ENCODE data around the gene CDC42BPA. TPM values are rescaled to one million over a fixed set of nuclear protein-coding genes. Genes with fewer than 3 reads are reported as not detected.

Gene CDC42BPA
- total RNA-seq, 1 experiment from 2014 or later = 32.0 TPM

DNA sequence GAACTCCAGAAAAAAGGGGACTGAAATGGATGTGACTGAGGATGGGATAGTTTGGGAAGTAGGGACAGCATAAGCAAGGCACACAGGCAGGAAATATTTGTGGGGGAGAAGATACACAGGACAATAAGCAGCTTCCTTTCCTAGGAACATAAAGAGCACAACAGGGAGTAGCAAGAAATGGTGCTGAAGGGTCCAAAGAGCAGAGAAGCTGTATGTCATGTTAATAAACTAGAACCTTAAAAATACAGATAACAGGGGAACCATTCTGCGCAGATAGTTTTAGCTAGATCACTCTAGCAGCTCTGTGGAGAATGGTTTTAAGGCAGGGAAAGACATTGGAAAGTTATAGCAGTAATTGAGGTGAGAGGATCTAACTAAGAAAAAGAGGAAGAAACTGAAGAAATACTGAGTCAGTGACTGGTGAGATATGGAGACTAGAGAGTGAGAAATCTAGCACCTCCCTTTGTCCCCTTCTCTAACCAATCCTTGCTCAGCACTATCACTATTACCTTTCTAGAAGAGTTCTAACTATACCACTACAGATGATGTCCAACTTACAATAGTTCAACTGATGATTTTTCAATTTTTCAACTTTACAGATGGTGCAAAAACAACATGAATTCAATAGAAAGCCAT is 95.0 kb downstream of the CDC42BPA start:
- TF ChIP-seq EZH2phosphoT487 (IDR thresholded peaks at IDR 0.05; ENCODE audit: borderline replicate concordance, low read length) (no peak), CTCF (conservative IDR thresholded peaks at IDR 0.05; ENCODE audit: low read depth, low read length) (no peak), EZH2 (IDR thresholded peaks at IDR 0.05; ENCODE audit: low read length, unreplicated experiment) (no peak)
- Histone ChIP-seq H3F3A (ENCODE audit: low read length, unreplicated experiment) (peaks cover 14% of the 10 kb centered on the region), H3K36me3 (ENCODE audit: low read depth, low read length) (no peaks in the 10 kb centered on the region), H4K20me1 (ENCODE audit: low read length) (no peaks in the 10 kb centered on the region), H3K9me2 (replicated peaks; ENCODE audit: low read length) (no peaks in the 10 kb centered on the region), H3K27me3 (ENCODE audit: low read length) (no peaks in the 10 kb centered on the region), H3K4me1 (ENCODE audit: insufficient read depth, low read length) (peaks cover 21% of the 10 kb centered on the region), H3K9me3 (ENCODE audit: low read length) (no peaks in the 10 kb centered on the region), H3K4me2 (ENCODE audit: low read length) (no peak overlapping the region), H3K79me2 (ENCODE audit: low read length) (peaks cover 17% of the 10 kb centered on the region), H3K27ac (ENCODE audit: low read length) (no peak overlapping the region), H2AFZ (ENCODE audit: low read length) (no peak overlapping the region), H3K4me3 (ENCODE audit: low read length) (no peak overlapping the region), H3K9ac (ENCODE audit: low read length) (no peak overlapping the region)
- BruUV-seq (replicated peaks) = no TSS peak
- no peak for ATAC-seq
- POLR2A ChIA-PET (ENCODE audit: unreplicated experiment) = no interaction called here
- intact Hi-C loops (cut with micrococcal nuclease) = no loop called here
- no peak for DNase-seq
- CTCF ChIA-PET = no interaction called here

DNA sequence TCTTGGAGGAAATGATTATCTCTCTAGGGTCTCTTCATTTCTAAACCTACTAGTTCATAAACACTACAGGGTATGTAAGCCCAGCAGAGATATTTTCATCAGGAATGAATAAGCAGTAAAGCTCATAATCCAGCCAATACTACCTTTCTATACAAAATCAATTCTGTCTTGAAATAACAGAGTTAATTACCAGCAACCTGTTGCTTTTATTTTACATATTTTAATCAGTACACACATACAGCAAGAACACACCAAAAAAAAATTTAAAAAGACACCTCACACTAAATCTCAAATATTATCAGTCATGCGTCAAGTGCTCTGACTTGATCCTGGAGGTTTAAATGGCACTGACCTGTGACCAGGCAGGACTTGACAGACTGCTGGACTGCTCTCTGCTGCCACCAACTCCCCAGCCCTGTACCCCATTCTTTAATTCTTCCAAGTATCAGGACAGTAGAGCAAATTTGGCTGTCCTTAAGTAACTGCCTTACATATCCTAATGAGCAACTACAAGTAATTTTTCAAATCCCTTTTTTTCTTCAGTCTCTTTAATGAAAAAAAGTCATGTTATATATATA is 98.5 kb downstream of the CDC42BPA start:
- POLR2A ChIA-PET (ENCODE audit: unreplicated experiment) = no interaction called here
- DNase-seq = no peak
- Histone ChIP-seq H4K20me1 (ENCODE audit: low read length) (no peaks in the 10 kb centered on the region), H3K4me2 (ENCODE audit: low read length) (no peak overlapping the region), H3K9me3 (ENCODE audit: low read length) (no peaks in the 10 kb centered on the region), H3K27me3 (ENCODE audit: low read length) (no peaks in the 10 kb centered on the region), H2AFZ (ENCODE audit: low read length) (no peak overlapping the region), H3K4me3 (ENCODE audit: low read length) (no peak overlapping the region), H3K4me1 (ENCODE audit: insufficient read depth, low read length) (peaks cover 18% of the 10 kb centered on the region), H3K79me2 (ENCODE audit: low read length) (peaks cover 12% of the 10 kb centered on the region; the same call in 1 of the 2 replicates), H3K27ac (ENCODE audit: low read length) (no peak overlapping the region), H3F3A (ENCODE audit: low read length, unreplicated experiment) (no peaks in the 10 kb centered on the region), H3K36me3 (ENCODE audit: low read depth, low read length) (no peaks in the 10 kb centered on the region), H3K9ac (ENCODE audit: low read length) (no peak overlapping the region), H3K9me2 (replicated peaks; ENCODE audit: low read length) (no peaks in the 10 kb centered on the region)
- no TSS peak for BruUV-seq (replicated peaks)
- intact Hi-C loops (cut with micrococcal nuclease) = no loop called here
- CTCF ChIA-PET = no interaction called here
- ATAC-seq = no peak
- TF ChIP-seq CTCF (conservative IDR thresholded peaks at IDR 0.05; ENCODE audit: low read depth, low read length) (0 out of 2 replicates have a peak, but pooled peaks have one; percentile 26), EZH2phosphoT487 (IDR thresholded peaks at IDR 0.05; ENCODE audit: borderline replicate concordance, low read length) (no peak)

DNA sequence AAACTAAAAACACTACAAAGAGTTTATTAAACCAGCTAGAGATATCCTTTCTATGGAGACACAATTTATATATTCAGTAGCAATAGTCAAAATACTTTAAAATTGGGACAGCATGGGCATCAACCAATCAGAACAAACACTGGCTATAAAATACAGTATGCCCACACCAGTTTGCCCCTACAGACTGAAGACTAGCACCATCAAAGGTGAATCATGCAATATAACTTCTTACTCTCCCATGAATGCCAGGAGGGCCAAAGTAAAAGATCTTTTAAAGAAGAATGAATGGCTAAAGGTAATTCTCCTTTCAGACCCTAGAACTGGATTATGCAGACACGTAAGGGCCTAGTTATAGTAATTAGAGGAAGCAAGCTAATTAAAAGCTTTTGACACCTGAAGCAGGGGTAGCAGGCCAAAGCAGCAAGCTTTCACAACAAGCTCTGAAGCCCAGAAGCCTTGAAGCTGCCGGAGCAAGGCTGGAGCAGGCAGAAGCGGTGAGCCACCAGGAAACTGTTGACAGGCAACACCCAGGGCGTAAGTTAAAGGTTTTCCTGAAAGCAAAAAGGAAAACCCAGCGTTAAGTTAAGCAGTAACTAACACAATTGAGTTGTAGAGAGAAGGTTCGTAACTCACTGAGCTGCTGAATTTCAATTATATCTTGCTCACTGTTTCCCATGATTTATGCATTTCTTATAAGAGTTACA is 99.3 kb downstream of the CDC42BPA start:
- ChIA-PET CTCF (no interaction called here), POLR2A (ENCODE audit: unreplicated experiment) (no interaction called here)
- Histone ChIP-seq H3K9me2 (replicated peaks; ENCODE audit: low read length) (no peaks in the 10 kb centered on the region), H3K36me3 (ENCODE audit: low read depth, low read length) (no peaks in the 10 kb centered on the region), H3K4me3 (ENCODE audit: low read length) (no peak overlapping the region), H3K9ac (ENCODE audit: low read length) (no peak overlapping the region), H4K20me1 (ENCODE audit: low read length) (no peaks in the 10 kb centered on the region), H3K27me3 (ENCODE audit: low read length) (no peaks in the 10 kb centered on the region), H3K79me2 (ENCODE audit: low read length) (peaks cover 15% of the 10 kb centered on the region; the same call in 1 of the 2 replicates), H3F3A (ENCODE audit: low read length, unreplicated experiment) (no peaks in the 10 kb centered on the region), H3K4me1 (ENCODE audit: insufficient read depth, low read length) (peaks cover 16% of the 10 kb centered on the region), H3K9me3 (ENCODE audit: low read length) (no peaks in the 10 kb centered on the region), H3K27ac (ENCODE audit: low read length) (no peak overlapping the region), H2AFZ (ENCODE audit: low read length) (no peak overlapping the region), H3K4me2 (ENCODE audit: low read length) (no peak overlapping the region)
- no peak for TF ChIP-seq EZH2phosphoT487 (IDR thresholded peaks at IDR 0.05; ENCODE audit: borderline replicate concordance, low read length)
- TF ChIP-seq CTCF (conservative IDR thresholded peaks at IDR 0.05; ENCODE audit: low read depth, low read length) = no peak
- TF ChIP-seq EZH2 (IDR thresholded peaks at IDR 0.05; ENCODE audit: low read length, unreplicated experiment) = no peak
- BruUV-seq (replicated peaks) = no TSS peak
- ATAC-seq (no peak), DNase-seq (no peak)
- intact Hi-C loops (cut with micrococcal nuclease) = no loop called here
